Retinal pigment epithelial cell (primary cell): Measurements from ENCODE around the gene CAST.
A peak's percentile ranks its signal among the peaks of the same experiment; 100 is the strongest.

Experiments
- DNase-seq: peaks from one replicate; pipeline ENCODE4 v3.0.0-alpha.2; 2010; ENCODE audit warnings: low read depth
- H3K4me3 ChIP-seq: 2 replicates; pipeline ENCODE4 v1.5.1; 2011; ENCODE audit warnings: mild to moderate bottlenecking, low read length, control low read depth, moderate library complexity
- TF ChIP-seq, protein P1 (sequence below): conservative IDR thresholded peaks from 2 replicates; pipeline ENCODE4 v1.5.1; 2011; ENCODE audit warnings: low read depth, low read length, control low read depth, inconsistent platforms

The CAST gene

DNA sequence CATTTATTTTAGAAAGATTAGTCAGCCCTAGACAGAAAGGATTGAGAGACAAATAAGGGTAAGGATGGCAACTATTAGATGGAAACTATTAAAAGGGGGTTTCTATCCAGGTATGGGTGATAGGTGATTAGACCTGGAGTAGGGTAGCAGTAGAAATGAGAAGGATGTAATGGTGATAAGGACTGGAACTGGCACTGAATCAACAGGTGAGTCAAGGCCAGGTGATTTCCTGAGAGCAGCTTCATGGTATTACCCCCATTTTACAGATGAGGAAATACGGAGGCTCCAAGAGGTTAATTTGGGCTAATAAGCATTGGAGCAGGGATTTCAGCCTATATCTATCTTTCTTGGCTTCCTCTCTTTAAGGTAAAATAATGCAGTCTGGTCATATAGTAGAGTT, 55.7 kb downstream of the CAST start:
- TF ChIP-seq, protein P1, sequence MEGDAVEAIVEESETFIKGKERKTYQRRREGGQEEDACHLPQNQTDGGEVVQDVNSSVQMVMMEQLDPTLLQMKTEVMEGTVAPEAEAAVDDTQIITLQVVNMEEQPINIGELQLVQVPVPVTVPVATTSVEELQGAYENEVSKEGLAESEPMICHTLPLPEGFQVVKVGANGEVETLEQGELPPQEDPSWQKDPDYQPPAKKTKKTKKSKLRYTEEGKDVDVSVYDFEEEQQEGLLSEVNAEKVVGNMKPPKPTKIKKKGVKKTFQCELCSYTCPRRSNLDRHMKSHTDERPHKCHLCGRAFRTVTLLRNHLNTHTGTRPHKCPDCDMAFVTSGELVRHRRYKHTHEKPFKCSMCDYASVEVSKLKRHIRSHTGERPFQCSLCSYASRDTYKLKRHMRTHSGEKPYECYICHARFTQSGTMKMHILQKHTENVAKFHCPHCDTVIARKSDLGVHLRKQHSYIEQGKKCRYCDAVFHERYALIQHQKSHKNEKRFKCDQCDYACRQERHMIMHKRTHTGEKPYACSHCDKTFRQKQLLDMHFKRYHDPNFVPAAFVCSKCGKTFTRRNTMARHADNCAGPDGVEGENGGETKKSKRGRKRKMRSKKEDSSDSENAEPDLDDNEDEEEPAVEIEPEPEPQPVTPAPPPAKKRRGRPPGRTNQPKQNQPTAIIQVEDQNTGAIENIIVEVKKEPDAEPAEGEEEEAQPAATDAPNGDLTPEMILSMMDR: no peak
- no peak for DNase-seq
- H3K4me3 ChIP-seq: no peak overlapping the region

DNA sequence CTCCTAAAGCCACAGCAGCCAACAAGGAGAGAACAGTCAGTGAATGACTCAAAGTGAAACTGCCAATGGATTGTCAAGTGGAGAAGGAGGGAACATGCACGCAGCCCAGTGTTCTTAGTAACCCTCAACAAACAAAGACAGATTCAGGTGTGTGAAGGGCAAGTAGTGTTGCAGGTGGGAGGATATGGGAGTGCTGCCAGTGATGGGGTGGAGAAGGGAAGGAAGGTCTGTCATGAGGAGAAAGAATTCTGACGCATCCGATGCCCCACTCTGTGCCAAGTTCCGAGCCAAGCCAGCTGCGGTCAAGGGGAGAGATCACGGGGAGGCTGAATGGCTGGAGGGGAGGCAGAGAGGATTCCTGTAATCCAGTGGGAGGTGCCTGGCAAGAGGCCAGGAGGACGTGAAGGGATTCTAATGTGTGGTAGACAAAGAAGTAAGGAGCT, 56.5 kb downstream of the CAST start:
- DNase-seq: no peak
- TF ChIP-seq, protein P1: no peak
- no peak overlapping the region for H3K4me3 ChIP-seq

DNA sequence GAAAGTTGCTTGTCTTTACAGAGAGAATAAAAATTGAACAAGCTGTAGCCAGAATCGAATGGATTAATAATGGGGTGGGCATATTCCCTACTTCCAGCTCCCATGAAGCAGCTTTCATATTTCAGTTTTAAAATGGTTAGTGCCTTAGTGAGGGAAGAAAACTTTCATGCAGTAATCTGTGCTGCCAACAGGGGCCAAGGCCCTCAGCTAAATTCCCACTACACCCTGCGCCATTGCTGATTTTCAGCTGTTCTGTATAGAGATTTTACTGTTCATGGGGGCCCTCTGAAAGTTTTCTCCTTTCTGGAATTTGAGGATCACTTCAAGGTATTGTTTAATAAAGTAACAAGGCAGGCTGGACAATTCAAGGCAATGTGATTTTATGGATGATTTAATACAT, 58.2 kb downstream of the CAST start:
- TF ChIP-seq, protein P1: peak; percentile 39
- DNase-seq: no peak
- H3K4me3 ChIP-seq: no peak overlapping the region

DNA sequence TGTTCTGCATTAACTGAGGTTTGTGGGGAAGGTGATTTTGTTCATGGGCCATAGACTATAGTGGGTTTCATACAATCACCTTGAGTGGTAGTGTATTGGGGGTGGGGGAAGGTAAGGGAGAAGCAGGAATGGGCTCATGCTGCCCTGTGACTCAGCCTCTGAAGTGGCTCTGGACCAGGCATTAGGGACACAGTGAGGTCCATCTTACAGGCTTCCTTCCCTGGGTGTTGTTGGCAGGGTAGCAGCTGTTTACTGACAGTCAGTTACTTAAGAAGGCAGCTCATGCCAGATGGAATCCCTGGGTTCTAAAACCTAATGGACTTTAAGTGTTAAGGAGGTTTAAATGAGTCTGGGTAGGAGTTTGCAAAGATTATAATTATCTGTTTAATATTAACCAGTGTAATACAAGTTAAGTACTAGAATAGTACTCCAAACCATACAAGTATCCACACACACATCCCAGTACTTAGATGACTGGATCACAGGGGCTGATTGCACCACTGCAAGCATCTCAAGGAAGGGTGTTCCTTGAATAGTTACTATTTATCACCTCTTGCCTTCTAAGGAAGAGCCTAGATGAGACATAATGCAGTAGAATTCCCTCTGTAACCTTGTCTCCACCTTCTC, 59.3 kb downstream of the CAST start:
- TF ChIP-seq, protein P1: no peak
- no peak for DNase-seq
- no peak overlapping the region for H3K4me3 ChIP-seq

DNA sequence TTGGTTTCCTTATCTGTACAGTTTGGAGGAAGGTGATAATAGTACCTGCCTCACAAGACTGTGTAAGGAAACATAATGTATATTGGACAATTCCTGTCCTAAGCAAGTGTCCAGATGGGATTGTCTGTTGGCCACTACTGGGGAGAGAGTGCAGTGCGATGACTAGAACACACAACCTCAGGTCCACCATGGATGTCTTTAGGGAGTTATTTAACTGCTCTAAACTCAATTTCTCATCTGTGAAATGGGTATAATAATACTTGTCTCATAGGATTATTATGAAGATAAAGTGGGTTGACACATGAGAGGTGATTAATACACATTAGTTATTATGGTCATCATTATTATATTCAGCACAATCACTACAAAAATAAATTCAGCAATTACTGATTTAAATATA, 63.1 kb downstream of the CAST start:
- TF ChIP-seq, protein P1: no peak
- H3K4me3 ChIP-seq: no peak overlapping the region
- DNase-seq: no peak

DNA sequence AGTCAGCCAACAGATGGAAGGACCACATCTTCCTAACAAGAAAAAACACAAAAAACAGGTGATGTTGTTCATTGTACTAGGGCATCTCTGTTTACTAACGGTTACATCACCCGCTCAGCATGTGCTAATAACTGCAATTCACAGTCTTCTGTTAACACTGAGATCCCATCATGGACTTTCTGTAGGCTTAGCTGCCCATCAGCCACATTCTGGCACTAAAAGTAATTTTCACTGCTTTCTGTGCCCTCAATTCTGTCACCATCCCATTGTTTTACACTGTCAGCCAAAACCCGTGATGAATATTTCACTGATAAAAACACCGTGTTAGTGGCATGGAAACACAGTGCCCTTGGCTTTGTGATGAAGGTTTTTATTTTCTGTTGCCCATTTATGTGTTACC, 64.6 kb downstream of the CAST start:
- DNase-seq: no peak
- TF ChIP-seq, protein P1: no peak
- H3K4me3 ChIP-seq: no peak overlapping the region

DNA sequence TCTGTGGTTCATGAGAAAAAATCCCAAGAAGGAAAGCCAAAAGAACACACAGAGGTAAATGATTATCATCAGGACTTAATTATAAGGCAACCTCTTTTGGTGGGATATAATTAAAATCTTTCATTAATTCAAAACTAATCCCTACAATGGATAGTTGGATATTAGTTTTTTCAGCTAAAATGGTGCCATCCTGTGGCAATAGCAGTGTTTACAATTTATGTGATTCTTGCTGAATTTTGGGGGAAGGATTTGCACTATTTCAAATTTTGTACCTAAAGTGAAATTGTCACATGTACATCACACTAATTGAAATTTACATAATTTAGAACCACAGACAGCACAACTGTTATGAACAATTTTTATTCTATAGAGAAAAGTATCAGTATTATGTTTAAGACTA, 67.0 kb downstream of the CAST start:
- H3K4me3 ChIP-seq: no peak overlapping the region
- DNase-seq: no peak
- TF ChIP-seq, protein P1: peak; percentile 34
